ENCODE measurements around the gene RSPO3. TPM values are rescaled to one million over a fixed set of nuclear protein-coding genes. Genes with fewer than 3 reads are reported as not detected.

RSPO3 gene
- total RNA-seq, 1 experiment from 2014 or later = not detected

DNA sequence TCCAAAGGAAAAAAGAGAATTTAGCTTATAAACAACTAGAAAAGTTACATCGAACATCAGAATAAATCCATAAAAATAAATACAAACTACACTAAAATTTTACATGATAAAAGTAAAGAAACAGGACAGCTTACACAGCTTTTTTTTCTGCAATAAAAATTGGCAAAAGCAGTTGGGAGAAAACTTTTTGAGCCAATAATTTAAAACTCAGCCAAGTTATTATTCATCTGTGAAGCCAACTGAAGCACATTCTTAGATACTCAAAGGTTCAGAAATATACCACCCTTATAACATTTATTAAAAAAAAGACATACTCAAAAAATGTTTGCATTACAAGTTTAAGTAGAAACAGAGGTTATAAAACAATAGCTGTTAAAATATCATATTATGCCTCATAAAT is 23.7 kb upstream of the RSPO3 start:
- Histone ChIP-seq H3K27ac (ENCODE audit: low read depth, low read length) (no peak overlapping the region), H3K9me3 (ENCODE audit: control insufficient read depth in 1 of 2, insufficient read depth in 1 of 2, low read depth in 1 of 2, low read length in 2 of 2) (no peaks in the 10 kb centered on the region), H3K79me2 (ENCODE audit: insufficient read depth, low read length) (no peaks in the 10 kb centered on the region), H4K20me1 (ENCODE audit: insufficient read depth) (no peaks in the 10 kb centered on the region), H3K9me2 (ENCODE audit: insufficient read depth) (no peaks in the 10 kb centered on the region), H2AFZ (ENCODE audit: low read depth, low read length, poor library complexity, severe bottlenecking) (no peak overlapping the region), H3K4me3 (replicated peaks in 1 of 2; ENCODE audit: low read depth in 1 of 2, low read length in 2 of 2) (no peak overlapping the region), H3K4me1 (ENCODE audit: control insufficient read depth in 1 of 2, insufficient read depth in 2 of 2, low read length in 2 of 2) (no peaks in the 10 kb centered on the region), H3K4me2 (ENCODE audit: low read length) (no peak overlapping the region), H3K9ac (ENCODE audit: low read length) (no peak overlapping the region), H3K36me3 (ENCODE audit: control insufficient read depth in 1 of 2, insufficient read depth in 2 of 2, low read length in 2 of 2) (no peaks in the 10 kb centered on the region), H3K27me3 (ENCODE audit: insufficient read depth, low read length) (peaks cover 55% of the 10 kb centered on the region)
- intact Hi-C loops (cut with micrococcal nuclease) = loop anchor here (10.0 kb wide), 1 partner anchor 1160 kb away; no protein-coding TSS in a partner anchor
- ChIA-PET RAD21 (ENCODE audit: low non-redundant PET in 1 of 2, low total read pairs in 2 of 2, uncharacterized antibody in 2 of 2, unreplicated experiment in 2 of 2) (no interaction called here), POLR2A (no interaction called here), CTCF (no interaction called here)
- BruUV-seq (replicated peaks) = no TSS peak
- DNase-seq (ENCODE audit: low read depth, low spot score) (no peak), ATAC-seq (no peak)
- TF ChIP-seq CTCF (IDR thresholded peaks at IDR 0.05 in 2 of 3, conservative IDR thresholded peaks at IDR 0.05 in 1 of 3; ENCODE audit: borderline replicate concordance in 1 of 3, insufficient read depth in 1 of 3, low read depth in 2 of 3, low read length in 2 of 3) (no peak), FOSL1 (IDR thresholded peaks at IDR 0.05; ENCODE audit: low read depth) (no peak), EZH2 (IDR thresholded peaks at IDR 0.05) (no peak), TCF7L2 (IDR thresholded peaks at IDR 0.05; ENCODE audit: borderline replicate concordance, extremely low read depth, insufficient read depth, insufficient read length) (no peak), SP1 (IDR thresholded peaks at IDR 0.05; ENCODE audit: low read depth) (no peak), YY1 (IDR thresholded peaks at IDR 0.05; ENCODE audit: extremely low read depth, insufficient replicate concordance, low read depth, low read length) (no peak), POLR2AphosphoS5 (IDR thresholded peaks at IDR 0.05; ENCODE audit: low read depth, low read length) (no peak), ATF3 (IDR thresholded peaks at IDR 0.05) (no peak), EGR1 (IDR thresholded peaks at IDR 0.05; ENCODE audit: low read depth) (no peak), ZFX (IDR thresholded peaks at IDR 0.05) (no peak), CEBPB (IDR thresholded peaks at IDR 0.05; ENCODE audit: low read depth) (no peak), CBX3 (IDR thresholded peaks at IDR 0.05; ENCODE audit: low read depth) (no peak), POLR2A (IDR thresholded peaks at IDR 0.05; ENCODE audit: borderline replicate concordance, extremely low read depth, insufficient read depth, insufficient read length) (no peak), JUND (IDR thresholded peaks at IDR 0.05) (no peak), SIN3A (IDR thresholded peaks at IDR 0.05; ENCODE audit: low read depth) (no peak), EZH2phosphoT487 (IDR thresholded peaks at IDR 0.05; ENCODE audit: borderline replicate concordance) (no peak), ZNF274 (IDR thresholded peaks at IDR 0.05; ENCODE audit: low read depth, low read length) (no peak), SRF (IDR thresholded peaks at IDR 0.05; ENCODE audit: low read depth) (no peak)
- TF ChIP-seq, protein P1, sequence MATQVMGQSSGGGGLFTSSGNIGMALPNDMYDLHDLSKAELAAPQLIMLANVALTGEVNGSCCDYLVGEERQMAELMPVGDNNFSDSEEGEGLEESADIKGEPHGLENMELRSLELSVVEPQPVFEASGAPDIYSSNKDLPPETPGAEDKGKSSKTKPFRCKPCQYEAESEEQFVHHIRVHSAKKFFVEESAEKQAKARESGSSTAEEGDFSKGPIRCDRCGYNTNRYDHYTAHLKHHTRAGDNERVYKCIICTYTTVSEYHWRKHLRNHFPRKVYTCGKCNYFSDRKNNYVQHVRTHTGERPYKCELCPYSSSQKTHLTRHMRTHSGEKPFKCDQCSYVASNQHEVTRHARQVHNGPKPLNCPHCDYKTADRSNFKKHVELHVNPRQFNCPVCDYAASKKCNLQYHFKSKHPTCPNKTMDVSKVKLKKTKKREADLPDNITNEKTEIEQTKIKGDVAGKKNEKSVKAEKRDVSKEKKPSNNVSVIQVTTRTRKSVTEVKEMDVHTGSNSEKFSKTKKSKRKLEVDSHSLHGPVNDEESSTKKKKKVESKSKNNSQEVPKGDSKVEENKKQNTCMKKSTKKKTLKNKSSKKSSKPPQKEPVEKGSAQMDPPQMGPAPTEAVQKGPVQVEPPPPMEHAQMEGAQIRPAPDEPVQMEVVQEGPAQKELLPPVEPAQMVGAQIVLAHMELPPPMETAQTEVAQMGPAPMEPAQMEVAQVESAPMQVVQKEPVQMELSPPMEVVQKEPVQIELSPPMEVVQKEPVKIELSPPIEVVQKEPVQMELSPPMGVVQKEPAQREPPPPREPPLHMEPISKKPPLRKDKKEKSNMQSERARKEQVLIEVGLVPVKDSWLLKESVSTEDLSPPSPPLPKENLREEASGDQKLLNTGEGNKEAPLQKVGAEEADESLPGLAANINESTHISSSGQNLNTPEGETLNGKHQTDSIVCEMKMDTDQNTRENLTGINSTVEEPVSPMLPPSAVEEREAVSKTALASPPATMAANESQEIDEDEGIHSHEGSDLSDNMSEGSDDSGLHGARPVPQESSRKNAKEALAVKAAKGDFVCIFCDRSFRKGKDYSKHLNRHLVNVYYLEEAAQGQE (IDR thresholded peaks at IDR 0.05; ENCODE audit: low read depth) = no peak
